Mesothelial cell of epicardium (in vitro differentiated cells): Measurements from ENCODE around the gene CEP97. TPM values are rescaled to one million over a fixed set of nuclear protein-coding genes. Genes with fewer than 3 reads are reported as not detected.

Source experiments
- DNase-seq, 2 experiments: peaks; one replicate each; pipeline ENCODE4 v3.0.0; 2021; ENCODE audit warnings: low spot score in 2 of 2; ENCODE audit not compliant: unreplicated experiment in 2 of 2
- H3K27ac Mint-ChIP-seq: 2 replicates; pipeline ENCODE4 v1.8.0; 2021; ENCODE audit warnings: mixed read lengths
- H3K27me3 Mint-ChIP-seq: 2 replicates; pipeline ENCODE4 v1.8.0; 2021; ENCODE audit warnings: low read depth, mixed read lengths
- H3K36me3 Mint-ChIP-seq: 2 replicates; pipeline ENCODE4 v1.8.0; 2021; ENCODE audit warnings: mixed read lengths
- H3K4me1 Mint-ChIP-seq: 2 replicates; pipeline ENCODE4 v1.8.0; 2021; ENCODE audit warnings: mixed read lengths
- H3K4me3 Mint-ChIP-seq: 2 replicates; pipeline ENCODE4 v1.8.0; 2021; ENCODE audit warnings: mild to moderate bottlenecking, moderate library complexity, mixed read lengths
- H3K9me3 Mint-ChIP-seq: 2 replicates; pipeline ENCODE4 v1.8.0; 2021; ENCODE audit warnings: mixed read lengths
- total RNA-seq: library from RNA; stranded (reverse); gene quantifications from 3 replicates; pipeline ENCODE4 v1.2.1, GENCODE V29; 2021
- TF ChIP-seq, protein P1 (sequence below): fragments of 200-600 bp; sonication (generic); IDR thresholded peaks from one replicate; pipeline ENCODE4 v1.5.0; 2021; ENCODE audit warnings: antibody characterized with exemption; ENCODE audit not compliant: unreplicated experiment

The CEP97 gene
- total RNA-seq, 1 donor from 2014 or later = 18.7 TPM

DNA sequence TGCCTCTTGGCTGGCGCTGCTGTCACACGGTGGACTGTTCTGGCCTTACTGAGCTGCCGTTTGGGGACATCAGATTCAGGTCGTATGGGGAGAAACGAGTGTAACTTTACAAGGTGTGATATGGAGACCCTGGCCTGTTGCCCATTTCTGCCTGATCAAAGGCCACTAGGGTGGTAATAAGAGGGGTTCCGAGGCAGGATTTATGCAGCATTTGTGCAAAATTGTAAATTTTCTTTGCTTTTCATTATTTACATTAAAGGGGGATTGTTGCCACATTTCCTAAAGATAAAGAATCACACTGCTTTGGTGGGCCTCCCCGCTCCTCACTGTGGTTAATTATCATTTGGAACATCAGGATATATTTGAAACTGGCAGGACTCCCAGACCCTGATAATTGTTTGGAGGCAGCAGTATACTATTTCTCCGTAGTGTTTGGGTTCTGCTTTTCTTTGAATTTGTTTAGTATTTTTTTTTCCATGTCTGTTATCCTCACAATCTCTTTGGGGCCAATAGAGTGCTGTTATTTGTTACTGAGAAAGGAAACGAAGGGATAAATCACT is 55.5 kb downstream of the CEP97 start:
- H3K27ac Mint-ChIP-seq = peak overlapping the region; percentile 58
- H3K4me1 Mint-ChIP-seq = peaks cover 23% of the 10 kb centered on the region
- DNase-seq = no peak
- H3K9me3 Mint-ChIP-seq = no peaks in the 10 kb centered on the region
- TF ChIP-seq, protein P1, sequence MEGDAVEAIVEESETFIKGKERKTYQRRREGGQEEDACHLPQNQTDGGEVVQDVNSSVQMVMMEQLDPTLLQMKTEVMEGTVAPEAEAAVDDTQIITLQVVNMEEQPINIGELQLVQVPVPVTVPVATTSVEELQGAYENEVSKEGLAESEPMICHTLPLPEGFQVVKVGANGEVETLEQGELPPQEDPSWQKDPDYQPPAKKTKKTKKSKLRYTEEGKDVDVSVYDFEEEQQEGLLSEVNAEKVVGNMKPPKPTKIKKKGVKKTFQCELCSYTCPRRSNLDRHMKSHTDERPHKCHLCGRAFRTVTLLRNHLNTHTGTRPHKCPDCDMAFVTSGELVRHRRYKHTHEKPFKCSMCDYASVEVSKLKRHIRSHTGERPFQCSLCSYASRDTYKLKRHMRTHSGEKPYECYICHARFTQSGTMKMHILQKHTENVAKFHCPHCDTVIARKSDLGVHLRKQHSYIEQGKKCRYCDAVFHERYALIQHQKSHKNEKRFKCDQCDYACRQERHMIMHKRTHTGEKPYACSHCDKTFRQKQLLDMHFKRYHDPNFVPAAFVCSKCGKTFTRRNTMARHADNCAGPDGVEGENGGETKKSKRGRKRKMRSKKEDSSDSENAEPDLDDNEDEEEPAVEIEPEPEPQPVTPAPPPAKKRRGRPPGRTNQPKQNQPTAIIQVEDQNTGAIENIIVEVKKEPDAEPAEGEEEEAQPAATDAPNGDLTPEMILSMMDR = no peak
- peaks cover 7% of the 10 kb centered on the region for H3K36me3 Mint-ChIP-seq
- H3K4me3 Mint-ChIP-seq = peak overlapping the region; percentile 81
- no peaks in the 10 kb centered on the region for H3K27me3 Mint-ChIP-seq

GRCh38 chr3:101780661-101781060 is 56.2 kb downstream of the CEP97 start:
- Mint-ChIP-seq H3K9me3 (no peaks in the 10 kb centered on the region), H3K27me3 (no peaks in the 10 kb centered on the region), H3K4me1 (peaks cover 23% of the 10 kb centered on the region), H3K36me3 (peaks cover 12% of the 10 kb centered on the region), H3K4me3 (peak overlapping the region; percentile 81), H3K27ac (no peak overlapping the region)
- no peak for DNase-seq
- TF ChIP-seq, protein P1 = no peak

DNA sequence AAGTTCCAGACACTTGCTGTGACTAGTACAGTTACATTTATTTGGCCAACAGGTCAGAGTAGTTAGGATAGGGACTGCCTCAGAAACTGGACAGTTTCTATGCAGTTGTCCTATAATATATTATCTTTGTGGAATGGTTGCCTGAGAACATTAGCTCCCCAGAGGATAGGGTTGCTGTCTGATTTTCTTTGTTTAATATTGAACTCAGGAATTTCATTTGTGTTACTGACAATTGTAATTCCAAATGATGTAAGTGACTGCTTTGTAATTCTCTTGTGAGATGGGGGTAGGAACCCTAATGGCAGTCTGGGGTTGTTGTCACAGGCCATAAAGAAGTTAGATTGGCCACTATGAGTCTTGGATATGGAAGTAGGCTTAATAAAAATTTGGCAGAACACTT is 56.8 kb downstream of the CEP97 start:
- TF ChIP-seq, protein P1 = no peak
- Mint-ChIP-seq H3K4me1 (peaks cover 23% of the 10 kb centered on the region), H3K4me3 (no peak overlapping the region), H3K9me3 (no peaks in the 10 kb centered on the region), H3K27ac (no peak overlapping the region), H3K36me3 (peaks cover 15% of the 10 kb centered on the region), H3K27me3 (no peaks in the 10 kb centered on the region)
- no peak for DNase-seq

DNA sequence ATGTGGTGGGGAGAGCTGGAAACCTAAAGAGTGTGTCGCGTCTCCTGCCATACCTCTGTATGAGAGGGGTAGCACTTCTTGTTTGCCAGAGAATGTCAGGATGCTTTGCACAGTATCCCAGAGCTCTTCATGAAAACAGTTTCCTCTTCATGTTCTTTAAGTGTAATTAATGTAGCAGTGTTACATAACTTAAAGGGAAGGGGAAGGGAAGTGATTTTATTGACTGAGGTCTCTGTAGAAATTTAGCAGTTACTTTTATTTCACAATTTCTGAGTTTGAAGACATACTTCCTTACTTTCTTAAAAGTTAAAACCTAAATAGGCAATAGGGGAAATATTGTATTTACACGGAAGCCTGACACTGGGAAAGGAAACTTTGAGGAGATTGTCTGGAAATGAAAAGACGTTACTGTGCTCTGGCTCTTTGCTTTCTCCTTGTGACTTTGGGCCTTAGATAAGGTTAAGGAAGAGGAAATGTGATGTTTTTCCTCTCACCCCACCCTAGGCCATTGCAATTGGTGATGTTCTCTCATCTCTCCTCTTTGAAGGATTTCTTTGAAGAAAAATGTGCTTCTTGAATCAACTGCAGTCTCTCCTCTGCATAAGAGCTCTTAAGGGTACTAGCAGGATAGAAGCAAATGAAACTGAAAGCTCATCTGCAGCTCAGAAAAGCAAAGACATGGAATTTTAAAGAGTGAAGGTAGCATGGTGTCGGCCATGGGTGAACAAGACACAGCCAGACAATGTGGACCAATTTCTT is 60.6 kb downstream of the CEP97 start:
- no peak overlapping the region for H3K27ac Mint-ChIP-seq
- no peak overlapping the region for H3K4me3 Mint-ChIP-seq
- H3K27me3 Mint-ChIP-seq = no peaks in the 10 kb centered on the region
- peaks cover 43% of the 10 kb centered on the region for H3K36me3 Mint-ChIP-seq
- H3K9me3 Mint-ChIP-seq = peaks cover 8% of the 10 kb centered on the region
- no peak for DNase-seq
- TF ChIP-seq, protein P1 = no peak
- H3K4me1 Mint-ChIP-seq = peaks cover 11% of the 10 kb centered on the region

GRCh38 chr3:101791778-101792177 is 67.4 kb downstream of the CEP97 start:
- no peaks in the 10 kb centered on the region for H3K27me3 Mint-ChIP-seq
- H3K9me3 Mint-ChIP-seq = peaks cover 35% of the 10 kb centered on the region
- DNase-seq = no peak
- no peak overlapping the region for H3K27ac Mint-ChIP-seq
- peaks cover 75% of the 10 kb centered on the region for H3K36me3 Mint-ChIP-seq
- TF ChIP-seq, protein P1 = no peak
- H3K4me3 Mint-ChIP-seq = no peak overlapping the region
- H3K4me1 Mint-ChIP-seq = no peaks in the 10 kb centered on the region
